Gastroesophageal sphincter (tissue), 4 donors: Measurements from ENCODE around the gene SLC27A1. TPM values are rescaled to one million over a fixed set of nuclear protein-coding genes. Genes with fewer than 3 reads are reported as not detected.
"Not testable (repeated sequence)": the region's sequence is repeated elsewhere in the genome, so short reads cannot be mapped to it uniquely, and the experiment has no call there.

Experiments
- ATAC-seq: fragments of 150-250 bp; one replicate; pipeline ENCODE4 v1.9.1; 2016; ENCODE audit warnings: mild to moderate bottlenecking, moderate library complexity
- H3K27ac ChIP-seq, 4 donors: fragments of 200-600 bp; sonication (generic) in 3 of 4; 1 replicate in 3 of 4; 2 replicates in 1 of 4; pipeline ENCODE4 v1.5.1; 2016 to 2019
- H3K27me3 ChIP-seq: fragments of 200-600 bp; sonication (generic); one replicate; pipeline ENCODE4 v1.5.1; 2019
- H3K36me3 ChIP-seq, 2 donors: fragments of 200-600 bp; sonication (generic); one replicate each; pipeline ENCODE4 v1.5.1; 2019; ENCODE audit warnings: control low read depth in 1 of 2
- H3K4me1 ChIP-seq, 3 donors: fragments of 200-600 bp; sonication (generic); 1 replicate in 2 of 3; 2 replicates in 1 of 3; pipeline ENCODE4 v1.5.1; 2016 to 2019; ENCODE audit warnings: control low read depth in 2 of 3
- H3K4me3 ChIP-seq, 2 donors: fragments of 200-600 bp; sonication (generic); one replicate each; pipeline ENCODE4 v1.5.1; 2019; ENCODE audit warnings: mild to moderate bottlenecking in 1 of 2, moderate library complexity in 1 of 2
- H3K9me3 ChIP-seq, 3 donors: fragments of 200-600 bp; sonication (generic); one replicate each; pipeline ENCODE4 v1.5.1; 2017 to 2019; ENCODE audit warnings: control low read depth in 2 of 3
- EP300 ChIP-seq: sonication (generic); formaldehyde crosslinking; IDR thresholded peaks from one replicate; pipeline ENCODE4 v1.6.1; 2017; ENCODE audit warnings: antibody characterized with exemption, mild to moderate bottlenecking
- POLR2A ChIP-seq, 2 donors: fragments of 450-650 bp; IDR thresholded peaks; one replicate each; pipeline ENCODE4 v1.6.1; 2017; ENCODE audit warnings: antibody characterized with exemption in 2 of 2, mild to moderate bottlenecking in 2 of 2, moderate library complexity in 1 of 2
- POLR2AphosphoS5 ChIP-seq: sonication (generic); formaldehyde crosslinking; IDR thresholded peaks from one replicate; pipeline ENCODE4 v1.6.1; 2017; ENCODE audit warnings: antibody characterized with exemption
- WGBS, 2 donors: methylation state at CpG; one replicate each; pipeline ENCODE4 v1.1.5; 2018; ENCODE audit warnings: low coverage in 1 of 2; 5-methylcytosine and 5-hydroxymethylcytosine counted together
- total RNA-seq, 4 donors: library from RNA; depleted of rRNA; stranded (reverse); fragments of >200 nt; gene quantifications; one replicate each; pipeline ENCODE4 v1.1.0, GENCODE V29; 2016
- TF ChIP-seq, protein P1 (sequence below), 4 experiments: fragments of 200-600 bp in 2 of 4; fragments of 450-650 bp in 2 of 4; sonication (generic) in 1 of 4; IDR thresholded peaks; one replicate each; pipeline ENCODE4 v1.5.1; 2017 to 2019; ENCODE audit warnings: antibody characterized with exemption in 4 of 4, mild to moderate bottlenecking in 2 of 4, moderate library complexity in 2 of 4

SLC27A1 gene
- total RNA-seq, 4 donors from 2014 or later = 17.1 to 21.3 (median 19.6) TPM

GRCh38 chr19:17504030-17504429 lies 33.7 kb downstream of the SLC27A1 start:
- no peak for ATAC-seq
- H3K27ac ChIP-seq = peak overlapping the region in 2 of 4 donors; percentile 46 to 66
- H3K27me3 ChIP-seq = no peaks in the 10 kb centered on the region
- peaks cover 0 to 45% (median 0%) of the 10 kb centered on the region in 3 donors for H3K4me1 ChIP-seq
- H3K9me3 ChIP-seq = no peaks in the 10 kb centered on the region
- 86 to 100% methylated on average over 2 of the region's 2 CpGs for WGBS, 2 donors
- TF ChIP-seq, protein P1, sequence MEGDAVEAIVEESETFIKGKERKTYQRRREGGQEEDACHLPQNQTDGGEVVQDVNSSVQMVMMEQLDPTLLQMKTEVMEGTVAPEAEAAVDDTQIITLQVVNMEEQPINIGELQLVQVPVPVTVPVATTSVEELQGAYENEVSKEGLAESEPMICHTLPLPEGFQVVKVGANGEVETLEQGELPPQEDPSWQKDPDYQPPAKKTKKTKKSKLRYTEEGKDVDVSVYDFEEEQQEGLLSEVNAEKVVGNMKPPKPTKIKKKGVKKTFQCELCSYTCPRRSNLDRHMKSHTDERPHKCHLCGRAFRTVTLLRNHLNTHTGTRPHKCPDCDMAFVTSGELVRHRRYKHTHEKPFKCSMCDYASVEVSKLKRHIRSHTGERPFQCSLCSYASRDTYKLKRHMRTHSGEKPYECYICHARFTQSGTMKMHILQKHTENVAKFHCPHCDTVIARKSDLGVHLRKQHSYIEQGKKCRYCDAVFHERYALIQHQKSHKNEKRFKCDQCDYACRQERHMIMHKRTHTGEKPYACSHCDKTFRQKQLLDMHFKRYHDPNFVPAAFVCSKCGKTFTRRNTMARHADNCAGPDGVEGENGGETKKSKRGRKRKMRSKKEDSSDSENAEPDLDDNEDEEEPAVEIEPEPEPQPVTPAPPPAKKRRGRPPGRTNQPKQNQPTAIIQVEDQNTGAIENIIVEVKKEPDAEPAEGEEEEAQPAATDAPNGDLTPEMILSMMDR (IDR thresholded peaks at IDR 0.05) = no peak
- TF ChIP-seq POLR2AphosphoS5 = no peak
- no peak for TF ChIP-seq POLR2A (IDR thresholded peaks at IDR 0.05)
- TF ChIP-seq EP300 = no peak
- H3K4me3 ChIP-seq = no peak overlapping the region
- peaks cover 0 to 50% of the 10 kb centered on the region in 2 donors for H3K36me3 ChIP-seq

DNA sequence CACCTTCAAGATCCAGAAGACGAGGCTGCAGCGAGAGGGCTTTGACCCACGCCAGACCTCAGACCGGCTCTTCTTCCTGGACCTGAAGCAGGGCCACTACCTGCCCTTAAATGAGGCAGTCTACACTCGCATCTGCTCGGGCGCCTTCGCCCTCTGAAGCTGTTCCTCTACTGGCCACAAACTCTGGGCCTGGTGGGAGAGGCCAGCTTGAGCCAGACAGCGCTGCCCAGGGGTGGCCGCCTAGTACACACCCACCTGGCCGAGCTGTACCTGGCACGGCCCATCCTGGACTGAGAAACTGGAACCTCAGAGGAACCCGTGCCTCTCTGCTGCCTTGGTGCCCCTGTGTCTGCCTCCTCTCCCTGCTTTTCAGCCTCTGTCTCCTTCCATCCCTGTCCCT lies 34.1 kb downstream of the SLC27A1 start:
- no peaks in the 10 kb centered on the region for H3K27me3 ChIP-seq
- ATAC-seq = no peak
- peaks cover 0 to 45% (median 0%) of the 10 kb centered on the region in 3 donors for H3K4me1 ChIP-seq
- peaks cover 0 to 50% of the 10 kb centered on the region in 2 donors for H3K36me3 ChIP-seq
- H3K4me3 ChIP-seq = no peak overlapping the region
- H3K9me3 ChIP-seq = no peaks in the 10 kb centered on the region
- TF ChIP-seq POLR2A (IDR thresholded peaks at IDR 0.05) (no peak), POLR2AphosphoS5 (no peak), EP300 (no peak)
- TF ChIP-seq, protein P1 (IDR thresholded peaks at IDR 0.05) = no peak
- H3K27ac ChIP-seq = peak overlapping the region in 2 of 4 donors; percentile 46 to 66
- WGBS, 2 donors = 50 to 82% methylated on average over 1 to 4 of the region's 13 CpGs

GRCh38 chr19:17505223-17505622 lies 34.9 kb downstream of the SLC27A1 start:
- Histone ChIP-seq H3K36me3 (peaks cover 0 to 44% of the 10 kb centered on the region in 2 donors), H3K27me3 (no peaks in the 10 kb centered on the region), H3K4me1 (peaks cover 0 to 45% (median 4%) of the 10 kb centered on the region in 3 donors), H3K9me3 (no peaks in the 10 kb centered on the region), H3K4me3 (no peak overlapping the region), H3K27ac (peak overlapping the region in 3 of 4 donors; percentile 24 to 66 (median 46))
- 0 to 63% methylated on average over 1 to 3 of the region's 10 CpGs for WGBS, 2 donors
- no peak for ATAC-seq
- no peak for TF ChIP-seq POLR2A (IDR thresholded peaks at IDR 0.05)
- no peak for TF ChIP-seq POLR2AphosphoS5
- TF ChIP-seq, protein P1 (IDR thresholded peaks at IDR 0.05) = no peak
- TF ChIP-seq EP300 = no peak

DNA sequence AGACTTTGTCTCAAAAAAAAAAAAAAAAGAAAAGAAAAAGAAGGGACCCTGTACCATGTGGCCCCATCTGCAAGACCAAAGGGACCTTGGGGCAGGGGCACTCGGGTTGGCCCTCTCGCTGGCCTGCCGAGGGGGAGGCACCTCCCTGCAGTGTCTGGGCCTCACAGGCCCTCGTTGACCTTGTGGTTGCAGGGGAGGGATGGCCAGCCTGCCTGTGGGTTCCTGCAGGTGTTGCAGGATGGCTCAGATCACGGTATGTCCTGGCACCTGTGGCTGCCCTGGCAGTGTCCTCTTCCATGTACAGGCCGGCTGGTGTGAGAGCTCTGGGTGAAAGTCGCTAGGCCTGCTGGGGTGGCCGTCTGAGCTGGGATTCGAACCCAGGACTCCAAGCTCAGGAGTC lies 36.4 kb downstream of the SLC27A1 start:
- Histone ChIP-seq H3K27me3 (no peaks in the 10 kb centered on the region), H3K4me1 (peaks cover 0 to 50% (median 10%) of the 10 kb centered on the region in 3 donors), H3K4me3 (no peak overlapping the region), H3K36me3 (peaks cover 0 to 31% of the 10 kb centered on the region in 2 donors), H3K9me3 (no peaks in the 10 kb centered on the region), H3K27ac (peak overlapping the region in 2 of 4 donors; percentile 33 to 66)
- WGBS, 2 donors = 63 to 72% methylated on average over 3 to 4 of the region's 9 CpGs
- TF ChIP-seq POLR2A (IDR thresholded peaks at IDR 0.05) (no peak), EP300 (no peak)
- TF ChIP-seq, protein P1 (IDR thresholded peaks at IDR 0.05) = no peak
- no peak for ATAC-seq

GRCh38 chr19:17508558-17508933 lies 38.2 kb downstream of the SLC27A1 start:
- Histone ChIP-seq H3K36me3 (peaks cover 0 to 25% of the 10 kb centered on the region in 2 donors), H3K4me1 (peaks cover 0 to 62% (median 15%) of the 10 kb centered on the region in 3 donors), H3K27ac (peak overlapping the region in 3 of 4 donors; percentile 50 to 66 (median 62))
- not testable (repeated sequence) for ATAC-seq, H3K27me3 ChIP-seq, H3K4me3 ChIP-seq, H3K9me3 ChIP-seq
- 89% methylated on average over 2 of the region's 3 CpGs; no CpG with 5 or more reads in 1 of the 2 donors for WGBS, 2 donors
